GM10847 (cell line): ENCODE results near the gene EDA.

Source experiments
- POLR2A ChIP-seq: IDR thresholded peaks from 2 replicates; pipeline ENCODE4 v1.6.1; 2011; ENCODE audit not compliant: insufficient read length; ENCODE audit errors: extremely low read depth

EDA gene

GRCh38 chrX:69987691-69988090 is 371.8 kb downstream of the EDA start:
- no peak for TF ChIP-seq POLR2A

- no peak for TF ChIP-seq POLR2A
Observed at GRCh38 chrX:69988955-69989394, 373.1 kb downstream of the EDA start.

- no peak for TF ChIP-seq POLR2A
Observed at GRCh38 chrX:69991685-69992084, 375.8 kb downstream of the EDA start.

GRCh38 chrX:69993494-69993893 is 377.6 kb downstream of the EDA start:
- no peak for TF ChIP-seq POLR2A

GRCh38 chrX:69995362-69996112 is 379.6 kb downstream of the EDA start:
- no peak for TF ChIP-seq POLR2A

GRCh38 chrX:69996113-69996468 is 380.2 kb downstream of the EDA start:
- TF ChIP-seq POLR2A, result no peak

GRCh38 chrX:70001269-70001668 is 385.4 kb downstream of the EDA start:
- TF ChIP-seq POLR2A, result no peak

GRCh38 chrX:70001708-70002341 is 385.9 kb downstream of the EDA start:
- no peak for TF ChIP-seq POLR2A

GRCh38 chrX:70007946-70008345 is 392.0 kb downstream of the EDA start:
- TF ChIP-seq POLR2A, result no peak

- no peak for TF ChIP-seq POLR2A
Observed at GRCh38 chrX:70009049-70009448, 393.1 kb downstream of the EDA start.

GRCh38 chrX:70009970-70010369 is 394.1 kb downstream of the EDA start:
- no peak for TF ChIP-seq POLR2A

GRCh38 chrX:70012756-70013155 is 396.8 kb downstream of the EDA start:
- TF ChIP-seq POLR2A, result no peak

- no peak for TF ChIP-seq POLR2A
Observed at GRCh38 chrX:70013466-70014381, 397.8 kb downstream of the EDA start.

- TF ChIP-seq POLR2A, result no peak
Observed at GRCh38 chrX:70016513-70016912, 400.6 kb downstream of the EDA start.

- no peak for TF ChIP-seq POLR2A
Observed at GRCh38 chrX:70022616-70023015, 406.7 kb downstream of the EDA start.

GRCh38 chrX:70025464-70025863 is 409.6 kb downstream of the EDA start:
- no peak for TF ChIP-seq POLR2A
